Kidney glomerular epithelial cell (primary cell): ENCODE data around the gene SLC26A8.
"Not testable (repeated sequence)": the region's sequence is repeated elsewhere in the genome, so short reads cannot be mapped to it uniquely, and the experiment has no call there.

Experiments
- DNase-seq: peaks from one replicate; lab custom pipeline; 2025; lab: John Stamatoyannopoulos, UW

Gene SLC26A8

GRCh38 chr6:36052097-36052496 is 27.7 kb upstream of the SLC26A8 start:
- no peak for DNase-seq

- DNase-seq = no peak
These were observed 26.7 kb upstream of the SLC26A8 start for GRCh38 chr6:36050947-36051710.

DNA sequence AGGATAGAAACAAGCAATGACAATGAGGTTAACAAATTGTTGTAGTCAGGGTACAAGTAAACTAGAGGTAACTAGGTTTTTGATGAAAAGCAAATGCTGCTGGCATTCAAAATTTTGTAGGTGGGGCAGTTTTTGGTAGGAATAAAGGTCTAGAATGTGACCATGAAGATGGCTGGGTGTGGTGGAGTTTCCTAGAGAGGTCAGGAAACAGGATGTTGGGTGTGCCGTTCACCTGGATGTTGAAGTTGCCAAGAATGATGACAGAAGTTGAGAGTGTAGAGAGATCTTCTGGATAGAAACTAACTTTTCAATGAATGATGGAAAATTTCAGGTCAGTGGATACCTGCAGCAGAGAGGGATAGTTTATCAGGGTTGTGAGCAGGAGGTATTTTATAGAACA is 25.9 kb upstream of the SLC26A8 start:
- DNase-seq = no peak

- DNase-seq = no peak
These were observed 25.1 kb upstream of the SLC26A8 start for GRCh38 chr6:36049582-36049981.

DNA sequence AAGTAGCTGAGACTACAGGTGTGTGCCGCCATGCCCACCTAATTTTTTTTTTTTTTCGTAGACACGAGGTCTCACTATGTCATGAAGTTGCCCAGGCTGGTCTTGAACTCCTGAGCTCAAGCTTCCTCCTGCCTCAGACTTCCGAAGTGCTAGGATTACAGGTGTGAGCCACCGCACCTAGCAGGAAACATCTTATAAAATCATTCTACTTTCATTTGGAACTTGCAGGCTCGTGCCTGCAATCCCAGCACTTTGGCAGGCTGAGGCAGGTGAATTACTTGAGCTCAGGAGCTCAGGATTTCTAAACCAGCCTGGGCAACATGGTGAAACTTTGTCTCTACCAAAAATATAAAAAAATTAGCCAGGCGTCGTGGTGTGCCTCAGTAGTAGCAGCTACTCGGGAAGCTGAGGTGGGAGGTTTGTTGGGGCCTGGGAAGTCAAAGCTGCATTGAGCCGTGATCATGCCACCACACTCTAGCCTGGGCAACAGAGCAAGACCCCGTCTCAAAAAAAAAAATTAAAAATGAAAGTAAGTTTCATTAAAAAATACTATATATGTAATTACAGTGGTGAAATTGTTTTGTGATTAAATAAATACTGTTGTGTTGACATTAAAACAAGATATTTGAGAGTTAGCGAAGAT is 18.3 kb upstream of the SLC26A8 start:
- no peak for DNase-seq

DNA sequence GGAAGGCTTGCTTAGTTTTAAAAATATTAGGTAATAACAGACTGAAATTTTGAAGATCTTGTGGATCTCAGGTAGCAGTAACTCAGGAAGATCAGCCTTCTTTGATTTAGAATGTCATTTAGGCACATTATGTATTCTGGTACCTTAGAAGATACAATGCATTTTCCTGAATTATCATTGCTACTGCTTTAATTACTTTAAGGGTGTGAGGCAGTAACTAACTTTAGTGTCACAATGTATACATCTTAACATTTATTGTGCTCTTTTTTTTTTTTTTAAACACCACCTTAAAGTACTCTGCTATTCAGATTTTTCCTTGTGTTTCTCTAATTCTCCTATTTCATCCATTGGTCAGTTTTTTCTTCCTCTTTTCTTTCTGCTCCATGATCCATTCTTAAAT is 16.5 kb upstream of the SLC26A8 start:
- DNase-seq = no peak

GRCh38 chr6:36039112-36039511 is 14.7 kb upstream of the SLC26A8 start:
- DNase-seq = no peak

GRCh38 chr6:36038120-36038876 is 13.9 kb upstream of the SLC26A8 start:
- DNase-seq = no peak

- DNase-seq = no peak
These were observed 10.8 kb upstream of the SLC26A8 start for GRCh38 chr6:36035225-36035624.

- DNase-seq = no peak
These were observed 10.0 kb upstream of the SLC26A8 start for GRCh38 chr6:36034441-36034840.

DNA sequence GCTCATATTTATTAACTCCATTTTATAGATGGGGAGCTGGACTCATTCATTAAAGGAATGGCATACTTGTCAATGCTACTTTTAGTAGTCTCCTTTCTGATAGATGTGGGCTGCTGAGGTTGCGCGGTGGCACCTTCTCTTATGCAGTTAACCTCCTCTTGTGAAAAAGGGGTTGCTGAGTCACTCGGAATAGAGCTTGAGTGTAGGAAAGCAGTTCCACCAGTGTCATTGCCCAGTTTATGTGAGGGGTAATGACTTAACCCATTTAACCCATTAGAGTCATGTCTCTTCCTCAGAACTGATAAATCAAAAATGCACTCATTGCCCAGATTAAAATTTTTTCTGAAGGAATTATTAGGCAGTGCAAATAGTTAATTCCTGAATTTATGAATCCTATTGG is 9.5 kb upstream of the SLC26A8 start:
- DNase-seq = no peak

- not testable (repeated sequence) for DNase-seq
These were observed 8.7 kb upstream of the SLC26A8 start for GRCh38 chr6:36033144-36033543.

- DNase-seq = no peak
These were observed 7.8 kb upstream of the SLC26A8 start for GRCh38 chr6:36032261-36032660.

DNA sequence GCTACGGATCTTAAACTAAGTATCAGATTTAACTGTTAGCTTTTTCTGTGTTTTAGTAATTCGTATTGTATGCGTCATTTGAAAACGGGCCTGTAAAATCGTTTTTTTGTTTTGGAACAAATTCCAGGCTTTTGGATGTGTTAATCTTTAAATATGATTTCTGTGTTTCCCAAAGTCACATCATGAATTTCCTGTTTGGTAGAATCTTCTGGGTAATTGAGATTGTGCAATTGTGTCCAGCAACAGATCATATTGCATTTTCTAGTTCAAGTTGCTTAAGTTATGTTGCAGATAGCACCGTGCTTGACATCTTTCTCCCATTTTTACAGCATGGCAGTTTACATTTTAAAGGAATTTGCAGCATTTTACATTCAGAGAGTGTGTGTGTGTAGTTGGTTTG is 5.0 kb upstream of the SLC26A8 start:
- no peak for DNase-seq

GRCh38 chr6:36028877-36029324 is 4.5 kb upstream of the SLC26A8 start:
- peak; percentile 50 for DNase-seq

DNA sequence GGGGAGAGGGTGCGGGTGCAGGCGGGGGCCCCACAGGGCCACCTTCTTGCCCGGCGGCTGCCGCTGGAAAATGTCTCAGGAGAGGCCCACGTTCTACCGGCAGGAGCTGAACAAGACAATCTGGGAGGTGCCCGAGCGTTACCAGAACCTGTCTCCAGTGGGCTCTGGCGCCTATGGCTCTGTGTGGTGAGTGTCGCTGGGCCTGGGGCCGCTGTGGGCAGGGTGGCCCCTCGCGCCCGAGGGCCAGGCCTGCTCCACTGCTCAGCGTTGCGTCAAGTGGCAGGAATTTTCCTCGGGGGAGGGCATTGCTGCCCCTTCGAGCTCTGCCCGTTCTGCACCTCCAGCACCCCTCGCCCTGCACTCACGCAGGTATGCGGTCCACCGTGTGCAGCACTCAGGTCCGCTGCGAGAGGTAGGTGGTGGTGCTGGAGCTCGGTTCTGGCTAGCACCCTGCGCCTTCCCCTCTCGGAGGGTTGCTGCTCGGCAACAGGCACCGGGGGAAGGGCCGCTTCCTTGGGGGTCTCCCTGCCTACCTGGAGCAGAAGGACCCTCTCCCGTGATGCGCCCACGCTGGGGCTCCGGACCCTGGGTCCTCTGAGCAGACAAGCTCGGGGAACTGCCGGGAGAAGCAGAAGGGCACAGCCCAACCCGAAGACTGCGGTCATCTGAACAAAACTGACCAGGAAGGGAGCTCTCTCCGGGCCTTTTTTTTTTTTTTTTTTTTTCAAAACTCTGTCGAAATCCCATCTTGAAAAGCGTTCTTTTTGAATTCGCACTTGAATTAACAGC is 3.8 kb upstream of the SLC26A8 start:
- DNase-seq = peak; percentile 12

DNA sequence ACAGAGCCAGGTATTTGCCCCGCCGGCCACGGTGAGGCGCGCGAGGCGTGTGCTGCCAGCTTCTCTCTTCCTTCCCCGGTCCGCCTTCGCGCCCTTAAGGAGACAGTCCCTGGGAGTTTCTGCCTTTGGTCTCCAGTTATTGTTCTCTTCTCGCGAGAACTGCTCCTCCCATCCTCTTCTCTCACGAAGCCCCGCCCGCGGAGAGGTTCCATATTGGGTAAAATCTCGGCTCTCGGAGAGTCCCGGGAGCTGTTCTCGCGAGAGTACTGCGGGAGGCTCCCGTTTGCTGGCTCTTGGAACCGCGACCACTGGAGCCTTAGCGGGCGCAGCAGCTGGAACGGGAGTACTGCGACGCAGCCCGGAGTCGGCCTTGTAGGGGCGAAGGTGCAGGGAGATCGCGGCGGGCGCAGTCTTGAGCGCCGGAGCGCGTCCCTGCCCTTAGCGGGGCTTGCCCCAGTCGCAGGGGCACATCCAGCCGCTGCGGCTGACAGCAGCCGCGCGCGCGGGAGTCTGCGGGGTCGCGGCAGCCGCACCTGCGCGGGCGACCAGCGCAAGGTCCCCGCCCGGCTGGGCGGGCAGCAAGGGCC is 3.2 kb upstream of the SLC26A8 start, which contains the start of gene MAPK14:
Gene MAPK14 (plus strand): TSS at position 308 of the 587 bp plus-strand sequence. CDS start 350 bp downstream, outside the sequence.
- DNase-seq = peak; percentile 99

- peak; percentile 19 for DNase-seq
These were observed 1.5 kb upstream of the SLC26A8 start for GRCh38 chr6:36025932-36026327.

GRCh38 chr6:36025260-36025931 is 955 bp upstream of the SLC26A8 start:
- DNase-seq = no peak

DNA sequence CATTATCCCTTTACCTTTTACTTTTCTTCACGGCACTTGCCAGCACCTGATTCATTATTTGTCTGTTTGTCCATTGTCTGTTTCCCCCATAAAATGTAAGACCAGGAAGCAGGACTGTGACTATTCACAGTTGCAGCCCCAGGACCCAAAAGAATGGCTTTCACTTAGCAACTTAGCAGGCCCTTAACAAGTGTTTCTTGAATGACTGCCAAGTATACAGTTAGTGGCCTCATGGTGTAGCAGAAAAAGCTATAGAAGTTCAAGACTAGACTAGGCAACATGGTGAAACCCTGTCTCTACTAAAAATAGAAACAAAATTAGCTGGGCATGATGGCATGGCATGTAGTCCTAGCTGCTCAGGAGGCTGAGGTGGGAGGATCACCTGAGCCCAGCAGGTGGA is 4.3 kb downstream of the SLC26A8 start:
- DNase-seq = no peak

DNA sequence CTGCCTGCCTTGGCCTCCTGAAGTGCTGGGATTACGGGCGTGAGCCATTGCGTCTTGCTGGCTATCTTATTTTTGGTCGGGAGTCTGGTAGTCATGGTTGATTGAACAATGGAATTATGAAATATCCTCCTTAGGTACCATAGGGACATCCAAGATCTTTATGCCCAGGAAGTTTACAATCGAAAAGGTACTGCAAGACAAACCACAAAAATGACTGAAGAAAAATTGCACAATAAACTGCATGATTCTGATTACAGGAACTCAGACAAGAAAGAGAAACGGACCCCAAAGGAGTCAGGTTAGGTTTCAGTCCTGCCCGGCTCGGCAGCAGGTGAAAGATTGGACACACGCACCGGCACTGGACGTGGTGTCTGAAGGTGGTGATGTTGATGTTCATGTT is 5.3 kb downstream of the SLC26A8 start:
- DNase-seq = no peak
